Naive thymus-derived CD8-positive, alpha-beta T cell (primary cell): ENCODE results near the gene ZNF593OS. TPM values are rescaled to one million over a fixed set of nuclear protein-coding genes. Genes with fewer than 3 reads are reported as not detected.

Experiments
- ATAC-seq, 2 donors: fragments of 150-1000 bp; cut with Tn5 transposase in 1 of 2; sonication (Bioruptor Pico), chemical (Tn5 transposase) in 1 of 2; 1 replicate in 1 of 2; 2 replicates in 1 of 2; pipeline ENCODE4 v1.10.0; 2021; ENCODE audit warnings: mild to moderate bottlenecking in 2 of 2, moderate library complexity in 2 of 2
- POLR2A ChIA-PET: fragments of 350-600 bp; sonication (Branson Sonifier 250); formaldehyde crosslinking; loops from one replicate; lab custom pipeline; 2021; ENCODE audit warnings: antibody characterized with exemption; lab: Charles Lee
- DNase-seq, 10 donors: peaks; one replicate each; pipeline versions ENCODE4 v3.0.0 to v3.0.0-alpha.2; 2020 to 2022
- H3K27ac Mint-ChIP-seq, 10 donors: one replicate each; pipeline ENCODE4 v1.8.0; 2020 to 2022; ENCODE audit warnings: mild to moderate bottlenecking in 10 of 10, mixed read lengths in 10 of 10, moderate library complexity in 4 of 10, inconsistent platforms in 1 of 10
- H3K27me3 Mint-ChIP-seq, 5 donors: one replicate each; pipeline ENCODE4 v1.8.0; 2021 to 2022; ENCODE audit warnings: mixed read lengths in 5 of 5
- H3K36me3 Mint-ChIP-seq, 3 donors: one replicate each; pipeline ENCODE4 v1.8.0; 2020 to 2022; ENCODE audit warnings: mixed read lengths in 3 of 3, mild to moderate bottlenecking in 2 of 3, inconsistent platforms in 1 of 3
- H3K4me1 Mint-ChIP-seq, 4 donors: one replicate each; pipeline ENCODE4 v1.8.0; 2021 to 2022; ENCODE audit warnings: mixed read lengths in 4 of 4
- H3K4me3 Mint-ChIP-seq, 10 donors: one replicate each; pipeline ENCODE4 v1.8.0; 2020 to 2022; ENCODE audit warnings: mild to moderate bottlenecking in 10 of 10, mixed read lengths in 10 of 10, moderate library complexity in 6 of 10, inconsistent platforms in 1 of 10
- H3K9me3 Mint-ChIP-seq, 9 donors: one replicate each; pipeline ENCODE4 v1.8.0; 2020 to 2022; ENCODE audit warnings: mixed read lengths in 9 of 9, mild to moderate bottlenecking in 3 of 9, inconsistent platforms in 1 of 9, moderate library complexity in 1 of 9
- polyA plus RNA-seq, 3 donors: library from polyadenylated mRNA; unstranded; fragments of 300-500 nt; fragmentation: Illumina TruSeq; gene quantifications; one replicate each; pipeline ENCODE4 v1.2.3, GENCODE V29; 2021
- total RNA-seq, 8 experiments: library from RNA in 2 of 8; stranded (reverse) in 2 of 8; gene quantifications; one replicate each; pipeline ENCODE4 v1.2.3 and lab custom pipeline; 2021 to 2026

The ZNF593OS gene
- total and polyA plus RNA-seq, 5 experiments from 2014 or later = 0.25 to 2.1 (median 0.51) TPM; not detected in 2

DNA sequence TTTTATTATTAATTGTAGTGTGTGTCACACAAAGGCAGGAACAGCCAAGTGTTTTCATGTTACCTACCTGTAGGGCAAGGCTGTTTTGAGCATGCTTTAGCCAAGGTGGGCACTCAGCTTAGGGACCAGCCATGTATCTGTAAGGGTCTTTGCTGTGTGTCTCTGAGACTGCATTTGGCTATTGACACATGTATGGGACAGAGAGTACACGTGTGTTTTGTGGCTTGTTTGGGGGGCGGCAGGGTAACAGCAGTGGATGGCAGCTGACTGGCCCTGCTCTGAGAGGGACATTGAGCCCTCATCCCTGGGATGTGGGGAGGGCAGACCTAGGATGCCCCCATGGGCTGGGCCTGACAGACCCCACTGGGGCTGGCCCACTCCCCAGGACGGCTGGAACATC is 25.7 kb upstream of the ZNF593OS start:
- ATAC-seq (no peak), DNase-seq (no peak)
- peaks cover 0 to 1% (median 0%) of the 10 kb centered on the region in 5 donors for H3K27me3 Mint-ChIP-seq
- H3K9me3 Mint-ChIP-seq = no peaks in the 10 kb centered on the region
- no peaks in the 10 kb centered on the region for H3K36me3 Mint-ChIP-seq
- H3K4me1 Mint-ChIP-seq = peaks cover 0 to 22% (median 16%) of the 10 kb centered on the region in 4 donors
- no peak overlapping the region for H3K4me3 Mint-ChIP-seq
- POLR2A ChIA-PET = interaction anchor here (0.6 to 0.8 kb wide), 3 partner anchors 18 to 653 kb away, joined by 3 to 5 read pairs (median 4); no protein-coding TSS in a partner anchor
- H3K27ac Mint-ChIP-seq = peak overlapping the region in 1 of 10 donors; percentile 50

DNA sequence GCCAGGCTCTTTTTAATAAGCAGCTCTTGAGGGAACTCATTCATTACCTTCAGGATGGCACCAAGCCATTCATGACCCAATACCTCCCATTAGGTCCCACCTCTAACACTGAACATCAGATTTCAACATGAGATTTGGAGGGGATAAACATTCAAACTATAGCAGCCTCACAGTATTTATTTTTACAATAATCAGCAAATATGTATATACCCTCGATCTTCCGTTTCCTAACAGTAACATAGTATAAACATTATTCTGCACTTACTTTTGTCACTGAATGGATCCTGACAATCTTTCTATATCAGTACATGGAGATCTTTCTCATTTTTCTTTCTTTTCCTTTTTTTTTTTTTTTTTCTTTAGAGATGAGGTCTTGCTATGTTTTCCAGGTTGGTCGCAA is 24.2 kb upstream of the ZNF593OS start:
- Mint-ChIP-seq H3K36me3 (no peaks in the 10 kb centered on the region), H3K4me1 (peaks cover 6 to 18% (median 10%) of the 10 kb centered on the region in 4 donors), H3K27me3 (peaks cover 0 to 1% (median 0%) of the 10 kb centered on the region in 5 donors), H3K4me3 (no peak overlapping the region), H3K27ac (no peak overlapping the region), H3K9me3 (no peaks in the 10 kb centered on the region)
- ATAC-seq (no peak), DNase-seq (no peak)
- POLR2A ChIA-PET = interaction anchor here (0.7 kb wide), 1 partner anchor 102 kb away, joined by 5 read pairs; no protein-coding TSS in a partner anchor

DNA sequence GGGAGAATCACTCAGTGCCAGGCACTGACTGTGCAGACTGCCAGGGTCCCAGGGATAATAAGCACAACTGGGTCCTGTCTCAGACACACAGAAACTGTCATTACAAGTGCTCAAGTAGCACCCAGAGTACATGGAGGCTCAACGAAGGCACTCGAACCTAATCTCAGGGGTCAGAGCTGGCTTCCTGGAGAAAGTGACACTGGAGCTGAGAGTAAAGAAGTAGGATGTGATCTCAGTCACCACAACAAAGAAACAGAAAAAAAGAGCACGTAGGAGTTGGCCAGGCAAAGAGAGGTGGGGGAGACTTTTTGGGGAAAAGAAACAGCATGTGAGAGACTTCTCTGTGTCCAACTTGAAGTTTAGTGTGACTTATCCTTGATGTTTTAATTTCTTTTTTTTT is 20.1 kb upstream of the ZNF593OS start:
- peaks cover 0 to 2% (median 0%) of the 10 kb centered on the region in 3 donors for H3K36me3 Mint-ChIP-seq
- no peaks in the 10 kb centered on the region for H3K9me3 Mint-ChIP-seq
- H3K4me1 Mint-ChIP-seq = peaks cover 6 to 12% (median 8%) of the 10 kb centered on the region in 4 donors
- no peaks in the 10 kb centered on the region for H3K27me3 Mint-ChIP-seq
- peak overlapping the region in 6 of 10 donors; percentile 6 to 84 (median 52) for H3K27ac Mint-ChIP-seq
- POLR2A ChIA-PET = interaction anchor here (0.6 to 0.7 kb wide), 2 partner anchors 21 to 232 kb away, joined by 4 to 5 read pairs; no protein-coding TSS in a partner anchor
- ATAC-seq (no peak), DNase-seq (no peak)
- peak overlapping the region in 1 of 10 donors; percentile 19 for H3K4me3 Mint-ChIP-seq

DNA sequence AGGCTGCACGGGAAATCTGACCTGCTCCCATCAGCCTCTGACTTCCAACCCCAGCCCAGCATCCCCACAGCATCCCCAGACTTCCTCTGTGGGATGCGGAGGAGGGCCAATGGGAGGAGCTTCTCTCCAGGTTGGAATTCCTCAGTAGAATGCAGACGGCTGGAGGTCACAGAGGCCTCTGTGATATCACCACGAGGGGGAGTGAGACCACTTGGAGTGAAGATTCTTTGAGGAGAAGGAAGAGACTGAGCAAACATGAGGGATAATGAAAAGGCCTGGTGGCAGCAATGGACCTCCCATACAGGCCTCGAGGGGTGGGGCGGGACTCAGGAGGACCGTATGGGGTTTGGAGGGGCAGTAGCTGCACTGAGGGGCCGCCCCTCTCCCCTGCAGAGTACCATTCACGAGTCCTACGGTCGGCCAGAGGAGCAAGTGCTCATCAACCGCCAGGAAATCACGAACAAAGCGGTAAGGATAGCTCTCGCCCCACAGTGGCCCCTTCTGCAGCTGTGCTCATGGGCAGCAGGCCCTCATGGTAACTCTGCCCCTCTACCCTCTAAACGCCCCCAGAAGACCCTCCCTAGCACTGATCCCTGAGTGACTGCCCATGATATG is 18.8 kb upstream of the ZNF593OS start, which contains the start of gene CATSPER4:
Gene CATSPER4 (plus strand): TSS at position 230 of the 615 bp plus-strand sequence. CDS start 26 bp downstream, at position 256.
- Mint-ChIP-seq H3K36me3 (peaks cover 0 to 2% (median 0%) of the 10 kb centered on the region in 3 donors), H3K27ac (peak within 1 kb of the TSS in 3 of 10 donors; percentile 6 to 84 (median 63)), H3K4me1 (peaks cover 6 to 12% (median 8%) of the 10 kb centered on the region in 4 donors), H3K9me3 (no peaks in the 10 kb centered on the region), H3K27me3 (no peaks in the 10 kb centered on the region), H3K4me3 (peak within 1 kb of the TSS in 1 of 10 donors; percentile 19)
- POLR2A ChIA-PET = no interaction called here
- peak in 1 of 2 donors; percentile 44 for ATAC-seq
- DNase-seq = peak in 2 of 10 donors; percentile 15 to 19

DNA sequence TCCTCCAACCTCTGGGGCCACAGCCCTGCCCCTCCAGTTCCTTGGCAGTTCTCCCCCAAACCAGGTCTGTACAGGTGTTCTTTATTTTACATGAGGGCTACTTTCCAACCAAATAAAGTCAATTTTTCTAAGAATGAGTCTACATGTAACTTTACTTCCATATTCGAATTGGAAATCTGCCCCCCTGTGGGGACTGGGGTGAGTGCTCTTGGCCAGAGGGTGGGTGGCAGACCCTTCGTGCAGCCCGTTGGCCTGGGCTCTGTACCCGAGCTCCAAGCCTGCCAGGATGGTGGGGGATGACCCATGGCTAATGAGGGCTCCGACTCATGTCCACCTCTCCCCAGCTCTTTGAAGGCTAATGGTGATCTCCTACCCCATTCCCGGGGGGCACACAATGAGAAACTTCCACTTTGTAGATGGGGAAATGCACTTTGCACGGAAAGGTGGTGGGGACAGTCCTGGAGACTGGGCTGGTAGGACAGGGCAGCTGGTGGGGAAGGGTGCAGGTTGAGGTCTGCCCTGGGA is 18.2 kb upstream of the ZNF593OS start:
- ATAC-seq (no peak), DNase-seq (no peak)
- Mint-ChIP-seq H3K4me3 (no peak overlapping the region), H3K4me1 (peaks cover 6 to 12% (median 8%) of the 10 kb centered on the region in 4 donors), H3K36me3 (peaks cover 0 to 2% (median 0%) of the 10 kb centered on the region in 3 donors), H3K9me3 (no peaks in the 10 kb centered on the region), H3K27ac (no peak overlapping the region), H3K27me3 (no peaks in the 10 kb centered on the region)
- POLR2A ChIA-PET = interaction anchor here (0.7 kb wide), 1 partner anchor 177 kb away, joined by 3 read pairs; no protein-coding TSS in a partner anchor

DNA sequence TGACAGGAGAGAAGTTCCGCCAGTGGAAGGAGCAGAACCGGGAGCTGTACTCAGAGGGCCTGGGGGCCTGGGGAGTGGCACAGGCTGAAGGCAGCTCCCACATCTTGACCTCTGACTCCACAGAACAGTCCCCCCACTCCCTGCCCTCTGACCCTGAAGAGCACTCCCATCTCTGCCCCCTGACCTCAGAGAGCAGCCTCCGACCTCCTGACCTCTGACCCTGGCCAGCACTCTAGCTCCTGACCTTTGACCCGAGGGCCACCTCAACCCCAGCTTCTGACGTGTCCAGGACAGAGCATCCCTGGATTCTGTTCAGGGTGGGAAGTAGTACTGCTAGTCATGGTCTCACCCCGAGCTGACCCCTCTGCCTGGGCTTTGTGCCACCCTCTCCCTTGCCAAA is 17.7 kb upstream of the ZNF593OS start:
- ATAC-seq = no peak
- H3K27me3 Mint-ChIP-seq = no peaks in the 10 kb centered on the region
- H3K27ac Mint-ChIP-seq = no peak overlapping the region
- H3K9me3 Mint-ChIP-seq = no peaks in the 10 kb centered on the region
- peaks cover 0 to 2% (median 0%) of the 10 kb centered on the region in 3 donors for H3K36me3 Mint-ChIP-seq
- peaks cover 6 to 12% (median 8%) of the 10 kb centered on the region in 4 donors for H3K4me1 Mint-ChIP-seq
- DNase-seq = no peak
- POLR2A ChIA-PET = interaction anchor here (0.7 kb wide), 1 partner anchor 178 kb away, joined by 3 read pairs; no protein-coding TSS in a partner anchor
- H3K4me3 Mint-ChIP-seq = no peak overlapping the region

DNA sequence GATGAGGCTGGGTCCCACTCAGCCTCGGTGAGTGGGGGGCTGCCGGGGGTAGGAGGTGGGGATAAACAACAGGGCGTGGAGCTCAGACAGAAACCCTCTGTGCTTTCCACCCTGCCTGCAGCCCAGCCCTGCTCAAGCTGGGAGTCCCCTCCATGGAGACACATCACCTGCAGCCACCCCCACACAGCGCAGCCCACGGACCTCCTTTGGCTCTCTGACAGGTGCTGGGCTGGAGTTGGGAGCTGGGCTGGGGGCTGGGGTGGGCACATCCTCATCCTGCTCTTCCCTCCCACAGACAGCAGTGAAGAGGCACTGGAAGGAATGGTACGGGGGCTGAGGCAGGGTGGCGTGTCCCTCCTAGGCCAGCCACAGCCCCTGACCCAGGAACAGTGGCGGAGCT is 16.8 kb upstream of the ZNF593OS start:
- no peaks in the 10 kb centered on the region for H3K9me3 Mint-ChIP-seq
- H3K4me1 Mint-ChIP-seq = peaks cover 6 to 12% (median 7%) of the 10 kb centered on the region in 4 donors
- no peak overlapping the region for H3K27ac Mint-ChIP-seq
- ATAC-seq (no peak), DNase-seq (no peak)
- peaks cover 0 to 2% (median 0%) of the 10 kb centered on the region in 3 donors for H3K36me3 Mint-ChIP-seq
- no peak overlapping the region for H3K4me3 Mint-ChIP-seq
- H3K27me3 Mint-ChIP-seq = no peaks in the 10 kb centered on the region
- POLR2A ChIA-PET = no interaction called here

DNA sequence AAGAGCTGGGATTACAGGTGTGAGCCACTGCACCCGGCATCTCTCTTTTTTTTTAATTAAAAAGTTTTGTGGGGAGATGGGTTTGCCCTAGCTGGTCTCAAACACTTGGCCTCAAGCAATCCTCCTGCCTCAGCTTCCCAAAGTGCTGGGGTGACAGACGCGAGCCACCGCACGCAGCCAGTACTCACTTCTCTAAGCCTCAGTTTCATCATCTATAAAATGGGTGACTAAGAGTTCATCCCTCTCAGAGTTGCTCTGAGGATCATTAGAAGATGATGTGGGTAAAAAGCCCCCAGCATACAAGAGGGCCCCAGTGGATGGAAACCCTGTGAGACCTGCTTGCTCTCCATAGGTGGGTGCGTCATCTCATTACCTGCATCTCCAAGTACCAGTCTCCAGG is 16.2 kb upstream of the ZNF593OS start:
- POLR2A ChIA-PET = no interaction called here
- no peak for ATAC-seq
- Mint-ChIP-seq H3K27me3 (no peaks in the 10 kb centered on the region), H3K27ac (no peak overlapping the region), H3K4me1 (peaks cover 6 to 12% (median 6%) of the 10 kb centered on the region in 4 donors), H3K9me3 (no peaks in the 10 kb centered on the region), H3K36me3 (peaks cover 0 to 2% (median 0%) of the 10 kb centered on the region in 3 donors), H3K4me3 (no peak overlapping the region)
- DNase-seq = no peak

DNA sequence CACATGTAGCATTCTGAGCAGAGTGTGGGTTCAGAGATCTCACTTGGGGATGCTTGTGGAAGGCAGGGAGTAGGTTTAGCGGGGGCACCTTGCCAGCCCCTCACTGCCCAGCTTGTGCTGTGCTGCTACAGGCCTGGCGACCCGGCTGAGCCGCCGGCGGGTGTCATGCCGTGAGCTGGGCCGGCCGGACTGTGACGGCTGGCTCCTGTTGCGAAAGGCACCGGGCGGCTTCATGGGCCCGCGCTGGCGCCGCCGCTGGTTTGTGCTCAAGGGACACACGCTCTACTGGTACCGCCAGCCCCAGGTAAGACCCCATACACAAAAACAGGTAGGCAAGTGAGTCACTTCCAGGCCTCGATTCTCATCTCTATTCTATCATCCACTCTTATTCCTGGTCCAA is 13.3 kb upstream of the ZNF593OS start:
- Mint-ChIP-seq H3K27me3 (no peaks in the 10 kb centered on the region), H3K36me3 (peaks cover 0 to 4% (median 0%) of the 10 kb centered on the region in 3 donors), H3K4me3 (no peak overlapping the region), H3K27ac (no peak overlapping the region), H3K4me1 (peaks cover 0 to 1% (median 0%) of the 10 kb centered on the region in 4 donors), H3K9me3 (no peaks in the 10 kb centered on the region)
- DNase-seq (no peak), ATAC-seq (no peak)
- POLR2A ChIA-PET = no interaction called here

DNA sequence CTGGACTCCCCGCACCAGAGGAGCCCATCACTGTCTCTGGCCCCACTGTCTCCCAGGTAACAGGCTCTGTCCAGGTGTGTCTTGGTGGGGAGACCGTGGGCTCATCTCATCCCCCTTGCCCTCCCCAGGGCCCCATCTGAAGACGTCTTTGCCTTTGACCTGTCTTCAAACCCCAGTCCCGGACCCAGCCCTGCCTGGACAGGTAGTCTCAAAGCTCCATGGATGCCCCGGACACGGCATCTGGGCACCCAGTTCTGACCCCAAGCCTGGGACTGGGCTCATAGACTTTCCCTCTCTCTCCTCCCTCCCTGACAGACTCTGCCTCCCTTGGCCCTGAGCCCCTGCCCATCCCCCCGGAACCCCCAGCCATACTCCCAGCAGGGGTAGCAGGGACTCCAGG is 12.5 kb upstream of the ZNF593OS start:
- Mint-ChIP-seq H3K4me3 (no peak overlapping the region), H3K4me1 (peaks cover 0 to 1% (median 0%) of the 10 kb centered on the region in 4 donors), H3K9me3 (no peaks in the 10 kb centered on the region), H3K36me3 (peaks cover 0 to 2% (median 0%) of the 10 kb centered on the region in 3 donors), H3K27me3 (no peaks in the 10 kb centered on the region), H3K27ac (no peak overlapping the region)
- ATAC-seq = no peak
- POLR2A ChIA-PET = interaction anchor here (1.0 kb wide), 1 partner anchor 17 kb away, joined by 3 read pairs; no protein-coding TSS in a partner anchor
- DNase-seq = no peak

DNA sequence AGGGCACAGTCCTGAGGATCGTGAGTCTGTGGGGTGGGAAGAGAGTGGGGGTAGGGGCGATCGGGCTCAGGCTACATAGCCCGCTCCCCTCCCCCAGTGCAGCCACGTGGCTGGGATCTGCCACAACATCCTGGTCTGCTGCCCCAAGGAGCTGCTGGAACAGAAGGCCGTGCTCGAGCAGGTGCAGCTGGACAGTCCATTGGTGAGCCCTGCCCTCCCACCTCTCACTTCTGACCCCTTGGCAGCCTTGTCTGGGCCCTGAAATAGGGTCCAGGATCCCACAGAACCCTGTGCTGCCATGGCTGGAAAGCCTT is 10.7 kb upstream of the ZNF593OS start:
- no peak for DNase-seq
- H3K9me3 Mint-ChIP-seq = no peaks in the 10 kb centered on the region
- POLR2A ChIA-PET = no interaction called here
- peaks cover 0 to 2% (median 0%) of the 10 kb centered on the region in 3 donors for H3K36me3 Mint-ChIP-seq
- no peak overlapping the region for H3K4me3 Mint-ChIP-seq
- H3K27me3 Mint-ChIP-seq = no peaks in the 10 kb centered on the region
- no peak overlapping the region for H3K27ac Mint-ChIP-seq
- peaks cover 0 to 3% (median 0%) of the 10 kb centered on the region in 4 donors for H3K4me1 Mint-ChIP-seq
- ATAC-seq = no peak

DNA sequence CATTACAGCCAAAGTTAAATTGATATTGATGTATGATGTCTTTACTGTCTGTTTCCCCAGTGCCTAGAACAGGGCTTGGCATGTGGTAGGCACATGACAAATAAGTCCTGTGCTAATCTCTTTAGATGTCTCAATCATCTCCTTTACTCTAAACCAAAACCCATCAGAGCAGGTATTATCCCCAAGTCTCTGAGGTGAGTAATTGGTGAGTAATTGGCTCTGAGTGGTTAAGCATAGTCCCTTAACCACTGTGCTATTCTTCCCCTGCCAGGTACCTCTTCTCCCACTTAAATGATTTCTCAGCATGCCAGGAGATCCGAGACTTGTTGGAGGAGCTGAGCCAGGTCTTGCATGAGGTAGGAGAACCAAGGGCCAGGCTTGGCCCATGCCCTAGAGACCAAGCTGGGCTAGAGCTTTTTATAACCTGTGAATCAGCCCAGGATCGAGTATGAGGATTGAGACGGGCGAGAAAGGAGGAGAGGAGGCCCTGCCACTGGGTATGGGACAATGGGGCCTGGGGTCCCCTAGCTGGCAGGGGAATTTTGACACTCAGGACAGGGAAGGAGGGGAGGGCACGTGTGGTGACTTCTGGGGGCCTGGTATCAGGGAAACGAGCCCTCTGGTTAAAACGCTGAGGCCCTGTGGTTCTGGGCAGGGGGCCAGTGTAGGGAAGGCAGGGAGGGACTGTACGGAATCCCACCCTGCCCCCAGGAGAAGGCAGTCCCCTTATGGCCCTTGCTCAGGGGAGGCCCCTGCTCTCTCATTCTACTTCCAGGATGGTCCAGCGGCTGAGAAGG is 10.2 kb upstream of the ZNF593OS start:
- H3K4me3 Mint-ChIP-seq = no peak overlapping the region
- H3K36me3 Mint-ChIP-seq = peaks cover 0 to 2% (median 0%) of the 10 kb centered on the region in 3 donors
- ATAC-seq (no peak), DNase-seq (no peak)
- POLR2A ChIA-PET = no interaction called here
- peak overlapping the region in 1 of 10 donors; percentile 9 for H3K27ac Mint-ChIP-seq
- no peaks in the 10 kb centered on the region for H3K9me3 Mint-ChIP-seq
- no peaks in the 10 kb centered on the region for H3K27me3 Mint-ChIP-seq
- peaks cover 0 to 3% (median 0%) of the 10 kb centered on the region in 4 donors for H3K4me1 Mint-ChIP-seq
